C4-2B (cell line): ENCODE results near the gene CAMK4.

ENCODE experiments used
- H3K27ac ChIP-seq: fragments of 450-650 bp; 2 replicates; pipeline ENCODE4 v1.5.1; 2017
- ZFX ChIP-seq: fragments of 450-650 bp; IDR thresholded peaks from 2 replicates; pipeline ENCODE4 v1.6.1; 2017
- TF ChIP-seq, protein P1 (sequence below): fragments of 450-650 bp; conservative IDR thresholded peaks from 2 replicates; pipeline ENCODE4 v1.5.1; 2017; ENCODE audit warnings: mild to moderate bottlenecking

CAMK4 gene

DNA sequence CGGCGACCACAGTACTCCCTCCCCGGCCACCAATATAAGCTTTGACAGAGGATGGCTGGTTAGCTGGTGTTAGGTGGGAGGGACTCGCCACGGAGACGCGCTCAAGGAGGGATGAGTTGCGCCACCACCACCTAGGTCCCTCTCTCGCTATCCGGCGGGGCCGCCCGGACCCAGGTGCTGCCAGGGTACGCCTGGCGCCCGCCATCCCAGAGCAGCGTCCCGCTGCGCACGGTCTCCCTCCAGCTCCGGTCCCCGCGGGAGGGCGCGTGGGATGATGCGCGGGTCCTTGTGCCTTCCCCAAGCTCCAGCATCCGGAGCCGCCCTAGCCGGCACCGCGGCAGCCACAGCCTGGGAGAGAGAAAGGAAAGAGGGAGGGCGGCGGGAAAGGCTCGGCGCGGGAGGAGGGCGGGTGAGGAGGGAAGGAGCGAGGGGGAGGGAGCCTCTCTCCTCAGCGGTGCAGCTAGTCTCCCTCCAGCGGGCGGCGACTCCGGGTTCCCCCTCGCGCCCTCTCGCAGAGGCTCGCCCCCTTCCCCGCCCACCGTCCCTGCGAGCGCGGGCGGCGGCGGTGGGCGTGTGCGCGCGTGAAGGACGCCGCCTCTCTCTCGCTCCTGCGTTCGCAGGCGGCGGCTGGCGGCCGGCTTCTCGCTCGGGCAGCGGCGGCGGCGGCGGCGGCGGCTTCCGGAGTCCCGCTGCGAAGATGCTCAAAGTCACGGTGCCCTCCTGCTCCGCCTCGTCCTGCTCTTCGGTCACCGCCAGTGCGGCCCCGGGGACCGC, at the start of gene CAMK4:
Gene CAMK4 (plus strand): TSS at position 598 of the 774 bp plus-strand sequence. CDS start 100 bp downstream, at position 698.
- no peak within 1 kb of the TSS for H3K27ac ChIP-seq
- no peak for TF ChIP-seq ZFX
- TF ChIP-seq, protein P1, sequence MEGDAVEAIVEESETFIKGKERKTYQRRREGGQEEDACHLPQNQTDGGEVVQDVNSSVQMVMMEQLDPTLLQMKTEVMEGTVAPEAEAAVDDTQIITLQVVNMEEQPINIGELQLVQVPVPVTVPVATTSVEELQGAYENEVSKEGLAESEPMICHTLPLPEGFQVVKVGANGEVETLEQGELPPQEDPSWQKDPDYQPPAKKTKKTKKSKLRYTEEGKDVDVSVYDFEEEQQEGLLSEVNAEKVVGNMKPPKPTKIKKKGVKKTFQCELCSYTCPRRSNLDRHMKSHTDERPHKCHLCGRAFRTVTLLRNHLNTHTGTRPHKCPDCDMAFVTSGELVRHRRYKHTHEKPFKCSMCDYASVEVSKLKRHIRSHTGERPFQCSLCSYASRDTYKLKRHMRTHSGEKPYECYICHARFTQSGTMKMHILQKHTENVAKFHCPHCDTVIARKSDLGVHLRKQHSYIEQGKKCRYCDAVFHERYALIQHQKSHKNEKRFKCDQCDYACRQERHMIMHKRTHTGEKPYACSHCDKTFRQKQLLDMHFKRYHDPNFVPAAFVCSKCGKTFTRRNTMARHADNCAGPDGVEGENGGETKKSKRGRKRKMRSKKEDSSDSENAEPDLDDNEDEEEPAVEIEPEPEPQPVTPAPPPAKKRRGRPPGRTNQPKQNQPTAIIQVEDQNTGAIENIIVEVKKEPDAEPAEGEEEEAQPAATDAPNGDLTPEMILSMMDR, result no peak

DNA sequence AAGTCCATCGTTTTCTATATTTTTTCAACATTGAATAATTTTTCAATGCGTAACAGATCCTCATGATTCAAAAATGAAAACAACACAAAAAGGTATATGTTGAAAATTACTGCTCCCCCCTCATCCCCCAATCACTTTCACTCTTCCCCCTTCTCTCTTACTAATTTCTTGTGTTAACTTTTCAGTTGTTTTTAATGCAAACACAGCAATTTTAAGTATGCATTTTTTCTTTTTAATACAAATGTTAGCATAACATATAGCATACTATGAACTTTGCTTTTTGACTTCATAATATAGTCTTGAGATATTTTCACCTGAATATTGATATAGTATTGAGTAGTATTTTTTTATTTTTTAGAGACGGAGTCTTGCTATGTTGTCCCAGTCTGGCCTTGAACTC, 41.1 kb upstream of the CAMK4 start:
- TF ChIP-seq, protein P1, result no peak
- TF ChIP-seq ZFX, result no peak

DNA sequence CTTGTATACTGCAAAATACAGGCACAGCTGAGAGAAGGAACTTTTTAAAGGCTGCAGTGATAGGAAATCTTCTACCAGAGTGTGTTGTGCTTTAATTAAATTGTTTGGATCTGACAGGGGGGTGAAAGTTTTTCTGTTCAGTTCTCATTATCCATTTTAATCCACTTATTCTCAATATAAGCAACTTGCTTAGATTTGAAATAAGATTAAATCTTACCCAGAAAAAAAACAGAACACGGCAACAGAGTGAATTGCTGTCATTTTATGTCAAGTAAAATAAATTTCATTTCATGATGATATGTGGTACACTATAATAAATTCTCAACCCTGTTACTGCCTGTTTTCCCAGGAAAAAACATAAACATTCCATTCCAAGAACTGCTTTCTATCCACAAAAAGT, 37.1 kb upstream of the CAMK4 start:
- TF ChIP-seq, protein P1, result no peak
- TF ChIP-seq ZFX, result no peak
- H3K27ac ChIP-seq, result no peak overlapping the region

More for the DNA sequence above, 41.1 kb upstream of the CAMK4 start:
- no peak overlapping the region for H3K27ac ChIP-seq

DNA sequence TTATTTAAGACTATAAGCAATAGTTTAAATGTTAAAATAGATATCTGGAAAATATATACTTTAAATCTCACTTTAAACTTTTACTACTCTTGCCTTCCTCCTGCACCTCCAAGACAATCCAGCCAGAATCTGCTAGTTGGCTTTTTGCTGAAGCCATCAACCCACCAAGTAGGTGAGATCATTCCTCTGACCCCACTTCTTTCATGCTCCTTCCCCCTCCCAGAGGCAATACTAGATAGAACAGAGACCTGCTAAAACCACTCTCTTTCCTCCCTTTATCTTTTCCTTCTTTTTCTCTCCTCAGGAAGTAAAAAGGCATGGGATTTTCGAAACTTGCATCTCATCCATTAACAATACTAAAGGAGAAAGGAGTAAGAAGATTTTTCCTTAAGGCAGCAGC, 30.1 kb upstream of the CAMK4 start:
- TF ChIP-seq, protein P1, result no peak
- H3K27ac ChIP-seq, result no peak overlapping the region

DNA sequence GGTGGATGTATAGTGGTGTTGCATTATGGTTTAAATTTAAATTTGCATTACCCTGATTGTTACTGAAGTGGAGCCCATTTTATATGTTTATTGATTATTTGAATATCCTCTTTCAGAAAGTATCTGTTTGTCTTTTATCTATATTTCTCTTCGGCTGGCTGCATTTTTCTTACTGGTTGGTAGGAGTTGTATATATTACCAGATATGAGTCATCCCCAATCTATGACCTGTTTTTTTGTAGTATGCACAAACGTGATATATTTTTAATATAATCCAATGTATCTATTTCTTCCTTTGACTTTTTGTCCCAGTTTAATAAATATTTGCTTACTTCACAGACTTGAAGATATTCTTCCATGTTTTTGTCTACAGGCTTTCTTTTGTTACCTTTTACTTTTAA, 29.3 kb upstream of the CAMK4 start:
- H3K27ac ChIP-seq, result no peak overlapping the region
- TF ChIP-seq, protein P1, result no peak
- TF ChIP-seq ZFX, result no peak

DNA sequence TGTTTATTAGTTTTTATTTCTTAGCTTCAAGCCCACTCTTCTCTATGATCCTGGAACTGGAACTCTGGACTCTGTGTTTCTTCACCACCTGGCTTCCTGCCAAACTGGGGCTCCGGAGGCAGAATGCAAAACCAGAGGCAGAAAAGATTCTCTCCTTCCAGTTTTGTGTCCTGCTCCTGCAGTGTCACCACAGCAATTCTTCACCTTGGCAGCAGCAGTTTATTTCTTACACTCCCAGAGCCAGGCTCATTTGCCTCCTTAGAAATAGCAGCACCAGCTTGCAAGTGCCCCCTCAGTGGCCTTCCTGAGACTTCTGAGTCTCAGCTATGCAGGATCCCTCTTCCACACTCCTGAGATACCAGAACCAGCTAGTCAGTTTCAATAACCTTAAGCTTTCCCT, 26.7 kb upstream of the CAMK4 start:
- TF ChIP-seq ZFX, result no peak
- TF ChIP-seq, protein P1, result no peak
- H3K27ac ChIP-seq, result no peak overlapping the region

DNA sequence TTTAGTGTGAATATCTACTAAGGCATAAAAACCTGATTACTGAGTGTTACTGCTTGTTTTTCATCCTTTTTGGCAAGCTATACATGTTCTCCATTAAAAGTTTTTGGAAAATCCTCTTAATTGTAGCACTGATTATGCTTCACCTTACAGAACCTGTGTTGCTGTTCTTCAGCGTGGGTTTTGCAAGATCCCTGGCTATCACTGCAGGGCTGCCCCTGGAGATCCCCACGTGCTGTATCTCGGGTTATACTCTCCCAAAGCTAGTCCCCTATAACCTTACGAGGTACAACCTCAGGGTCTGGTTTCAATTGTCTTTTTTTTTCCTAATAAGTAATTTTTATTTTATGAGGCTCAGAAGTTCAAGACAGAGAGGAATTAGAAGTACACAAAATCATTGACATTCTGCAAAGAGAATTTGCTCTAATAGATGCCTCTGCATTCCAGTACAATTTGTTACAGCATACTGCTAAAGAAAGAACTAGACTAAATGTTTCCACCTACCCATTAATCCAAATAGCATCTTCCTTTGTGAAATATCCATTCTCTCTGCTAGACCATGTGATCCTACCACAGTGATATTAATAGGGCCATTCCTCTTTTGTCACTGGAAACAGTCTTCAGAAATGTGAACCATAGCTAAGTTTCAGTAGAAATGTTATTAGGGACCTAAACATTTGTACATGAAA, 25.8 kb upstream of the CAMK4 start:
- no peak overlapping the region for H3K27ac ChIP-seq
- no peak for TF ChIP-seq ZFX
- TF ChIP-seq, protein P1, result no peak
